Islet precursor cell (in vitro differentiated cells): ENCODE results near the gene SNTG2.

Experiments used
- DNase-seq: peaks from one replicate; pipeline ENCODE4 v3.0.0-alpha.2; 2018

The SNTG2 gene

DNA sequence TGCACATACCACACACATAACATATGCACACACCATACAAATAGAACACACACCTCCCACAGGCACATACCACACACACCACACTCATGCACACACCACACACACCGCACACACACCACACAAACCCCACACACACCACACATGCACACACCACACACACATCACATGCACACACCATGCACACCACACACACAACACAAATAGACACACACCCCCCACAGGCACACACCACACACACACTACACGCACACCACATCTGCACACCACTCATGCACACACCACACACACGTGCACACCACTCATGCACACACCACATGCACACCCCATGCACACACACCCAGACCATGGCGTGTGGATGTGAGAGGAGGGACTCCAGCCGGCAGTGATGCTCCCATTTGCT, 300.9 kb downstream of the SNTG2 start:
- DNase-seq, result no peak

DNA sequence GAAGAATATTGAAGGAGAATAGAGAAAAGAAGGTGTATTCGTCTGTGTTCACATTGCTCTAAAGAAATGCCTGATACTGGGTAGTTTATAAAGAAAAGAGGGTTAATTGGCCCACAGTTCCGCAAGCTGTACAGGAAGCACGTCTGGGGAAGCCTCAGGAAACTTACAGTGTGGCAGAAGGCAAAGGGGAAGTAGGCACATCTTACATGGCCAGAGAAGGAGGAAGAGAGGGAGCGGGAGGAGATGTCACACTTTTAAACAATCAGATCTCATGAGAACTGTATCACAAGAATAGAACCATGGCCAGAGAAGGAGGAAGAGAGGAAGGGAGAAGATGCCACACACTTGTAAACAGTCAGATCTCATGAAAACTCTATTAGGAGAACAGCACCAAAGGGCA, 303.0 kb downstream of the SNTG2 start:
- DNase-seq, result peak; percentile 19

DNA sequence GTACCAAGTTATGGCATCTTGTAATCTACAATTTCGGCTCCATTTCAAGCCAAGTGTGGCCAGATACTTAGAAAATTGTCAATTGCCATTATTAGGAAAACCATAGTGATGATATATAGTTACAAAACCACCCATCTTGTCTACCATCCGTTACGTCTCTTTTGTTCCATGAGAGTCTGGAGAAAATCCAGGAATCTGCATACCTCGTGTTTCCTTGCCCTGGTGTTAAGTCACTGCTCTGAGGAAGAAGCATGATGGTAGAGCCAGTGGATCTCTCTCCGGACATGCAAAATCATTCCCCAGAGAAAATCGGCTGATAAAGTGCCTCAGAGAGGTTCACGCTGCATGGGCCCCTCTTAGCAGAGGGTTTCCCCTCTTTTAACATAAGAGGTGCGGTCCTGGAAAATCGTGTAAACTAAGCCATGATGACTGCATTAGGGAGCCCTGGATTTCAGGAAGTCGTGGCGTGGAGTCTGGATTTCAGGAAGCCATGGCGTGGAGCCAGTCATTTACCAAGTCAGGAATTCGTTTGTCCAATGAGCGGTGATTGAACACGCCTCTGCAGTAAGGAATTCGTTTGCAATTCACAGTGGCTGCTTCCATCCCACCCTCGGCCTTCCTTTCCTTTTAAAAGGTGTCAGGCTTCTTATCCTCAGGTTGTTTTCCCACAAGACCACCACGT, 304.2 kb downstream of the SNTG2 start:
- DNase-seq, result no peak

DNA sequence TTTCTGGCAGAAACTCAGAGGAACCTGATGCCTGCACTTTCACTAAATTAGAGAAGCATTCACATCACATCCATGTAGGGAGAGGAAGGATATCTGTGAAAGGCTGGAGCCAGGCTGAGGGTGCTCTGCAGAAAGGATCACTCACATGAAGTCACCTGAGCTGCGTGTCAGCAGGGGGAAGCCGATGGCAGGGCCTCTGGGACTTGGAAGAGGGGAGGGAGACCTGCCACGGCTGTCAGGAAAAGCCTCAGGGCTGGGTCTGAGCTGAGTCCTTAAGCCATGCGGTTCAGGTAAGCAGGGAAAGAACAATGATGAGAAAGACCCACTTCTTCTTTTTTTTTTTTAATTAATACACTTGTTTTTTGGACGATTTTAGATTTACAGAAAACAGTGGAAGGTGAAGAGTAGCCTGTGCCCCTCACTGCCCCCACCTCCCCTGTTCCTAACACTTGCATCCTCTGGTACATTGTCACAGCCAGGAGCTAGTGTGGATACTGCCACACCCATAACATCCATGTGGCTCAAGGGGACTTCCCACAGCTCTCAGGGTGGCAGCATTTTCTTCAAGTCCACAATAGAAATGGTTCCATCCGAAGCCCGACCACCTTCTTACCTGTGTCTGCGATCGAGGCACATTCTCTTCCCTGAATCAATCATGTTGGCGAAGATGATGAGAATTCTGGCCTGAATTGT, 306.1 kb downstream of the SNTG2 start:
- peak; percentile 43 for DNase-seq

DNA sequence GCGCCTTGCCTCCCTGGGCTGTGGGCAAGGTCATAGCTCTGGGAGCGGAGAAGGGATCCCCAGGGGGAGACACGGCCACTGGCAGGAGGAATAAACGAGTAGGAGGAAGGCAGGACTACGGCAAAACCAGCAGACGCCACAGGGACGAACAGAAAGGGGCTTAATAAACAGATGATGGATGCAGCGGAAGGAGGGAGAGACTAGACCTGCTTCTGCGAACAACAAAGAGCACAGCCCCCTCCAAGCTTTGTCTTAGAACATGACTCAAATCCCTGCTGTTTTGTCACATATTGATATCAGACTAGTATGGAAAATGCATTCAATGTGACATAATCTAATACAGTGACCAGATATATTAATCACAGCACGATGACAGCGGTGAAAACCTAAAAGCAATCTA, 306.7 kb downstream of the SNTG2 start:
- no peak for DNase-seq

DNA sequence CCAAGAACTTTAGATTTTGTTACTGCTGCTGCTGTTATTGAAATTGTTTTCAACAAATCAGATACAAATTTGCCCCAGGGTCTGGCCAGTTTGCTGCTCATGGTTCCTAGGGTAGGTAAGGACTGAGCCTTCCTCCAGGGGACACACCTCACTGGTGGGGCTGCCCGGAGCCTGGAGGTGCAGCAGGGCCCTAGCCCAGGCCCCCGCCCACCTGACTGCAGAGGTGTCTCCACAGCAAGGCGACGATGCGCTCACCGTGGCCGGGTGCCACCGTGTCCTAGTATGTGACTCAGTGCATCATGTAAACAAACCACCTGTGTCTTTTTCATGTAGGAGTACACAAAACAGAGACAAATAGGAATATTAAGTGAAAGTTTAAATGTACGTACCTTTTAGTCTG, 309.1 kb downstream of the SNTG2 start:
- peak; percentile 52 for DNase-seq

DNA sequence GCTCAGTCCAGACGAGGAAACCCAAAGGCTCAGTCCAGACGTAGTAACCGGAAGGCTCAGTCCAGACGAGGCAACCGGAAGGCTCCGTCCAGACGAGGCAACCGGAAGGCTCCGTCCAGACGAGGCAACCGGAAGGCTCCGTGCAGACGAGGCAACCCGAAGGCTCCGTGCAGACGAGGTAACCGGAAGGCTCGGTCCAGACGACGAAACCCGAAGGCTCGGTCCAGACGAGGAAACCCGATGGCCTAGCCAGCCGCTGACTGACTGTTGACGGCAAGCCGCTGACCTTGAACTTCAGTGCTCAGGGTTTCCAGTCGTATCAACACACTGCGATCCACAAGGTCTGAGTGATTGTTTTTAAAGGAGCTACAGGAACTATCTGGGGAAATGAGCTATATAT, 312.0 kb downstream of the SNTG2 start:
- DNase-seq, result peak; percentile 31

DNA sequence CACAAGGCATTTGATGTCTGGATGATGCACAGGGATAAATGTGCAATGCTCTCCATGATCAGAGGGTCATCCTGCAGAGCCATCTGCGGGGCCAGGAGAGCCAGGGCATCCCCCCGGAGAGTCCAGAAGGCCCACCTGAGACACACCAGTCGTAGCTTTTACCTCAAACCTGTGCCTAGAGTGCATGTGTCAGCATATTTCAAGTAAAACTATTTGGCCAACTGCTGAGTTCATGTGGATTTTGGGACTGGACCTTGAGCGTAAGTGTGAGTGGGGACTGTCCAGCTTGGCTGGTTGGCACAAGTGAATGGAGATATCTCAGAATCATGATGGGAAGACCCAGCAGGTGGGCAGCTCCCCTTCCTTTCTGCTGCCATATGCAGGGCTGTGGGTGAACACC, 314.8 kb downstream of the SNTG2 start:
- peak; percentile 32 for DNase-seq

DNA sequence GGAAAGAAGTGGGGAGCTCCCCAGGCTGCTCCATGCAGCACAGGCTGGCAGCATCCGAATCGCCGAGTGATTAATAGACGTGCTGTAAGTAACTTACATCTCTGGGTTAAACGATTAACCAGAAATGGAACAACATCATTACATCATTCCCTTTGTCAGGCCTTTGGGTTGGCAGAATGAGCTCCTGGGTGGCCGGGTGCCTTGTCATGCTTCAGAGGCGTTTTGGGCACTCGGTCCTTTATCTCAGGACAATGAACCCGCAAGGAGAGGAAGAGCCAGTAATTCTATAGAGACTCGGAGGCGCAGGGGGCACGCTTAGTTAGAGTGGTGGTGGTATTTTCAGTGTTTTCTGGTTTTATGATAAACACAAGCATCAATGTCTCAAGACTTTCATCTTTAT, 315.7 kb downstream of the SNTG2 start:
- DNase-seq, result no peak

DNA sequence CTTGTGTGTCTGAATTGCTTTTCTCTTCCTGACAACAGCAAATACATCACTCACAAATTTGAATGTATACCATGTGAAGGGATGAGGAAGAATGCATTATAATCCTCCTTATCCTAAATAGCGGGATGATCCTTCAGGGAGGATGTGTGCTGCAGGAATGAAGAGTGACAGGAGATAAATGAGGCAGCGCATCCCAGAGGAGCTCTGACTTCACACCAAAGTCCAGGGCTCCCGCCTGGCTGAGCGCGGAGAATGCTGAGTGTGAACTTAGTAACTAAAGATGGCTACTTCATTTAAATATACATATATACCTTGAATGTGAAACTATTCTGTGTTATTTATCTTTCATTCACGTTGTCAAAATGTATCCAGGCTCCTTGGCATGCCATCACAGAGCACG, 317.4 kb downstream of the SNTG2 start:
- DNase-seq, result peak; percentile 12

DNA sequence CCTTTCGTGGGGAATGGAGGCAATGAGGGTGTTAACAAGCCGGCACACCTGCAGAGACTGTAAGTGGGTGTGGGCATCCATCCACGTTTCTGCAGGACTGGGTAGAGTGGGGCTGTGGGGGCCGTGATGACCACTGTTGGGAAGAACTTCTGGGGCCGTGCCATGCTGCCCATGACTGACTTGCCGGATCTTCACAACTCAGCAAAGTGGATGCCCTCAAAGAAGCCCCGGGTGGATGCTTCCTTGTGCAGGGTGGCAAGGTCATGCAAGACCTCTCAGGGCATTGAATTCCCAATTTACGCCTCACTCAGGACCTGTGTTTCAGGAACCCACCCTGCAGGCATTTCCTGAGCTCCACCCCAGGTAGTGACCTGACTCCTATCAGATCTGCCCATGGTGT, 319.2 kb downstream of the SNTG2 start:
- peak; percentile 32 for DNase-seq

DNA sequence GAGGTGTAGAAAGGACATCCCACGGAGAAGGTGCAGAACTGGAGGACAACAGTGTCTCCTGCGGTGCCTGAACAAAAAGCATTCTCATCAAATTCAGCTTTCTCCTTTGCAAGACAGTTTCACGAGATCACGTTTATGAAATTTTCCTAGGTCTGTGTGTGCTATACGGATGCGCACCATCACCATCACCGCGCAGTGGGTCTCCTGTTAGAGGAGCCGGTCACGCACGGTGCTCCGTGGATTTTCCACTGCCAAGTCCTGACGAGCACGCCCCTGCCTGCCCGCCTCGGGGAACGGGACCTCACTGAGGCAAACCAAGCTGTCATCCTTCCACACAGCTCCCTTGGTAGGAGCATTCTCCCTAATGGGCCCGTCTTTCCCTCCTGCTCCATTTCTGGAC, 322.2 kb downstream of the SNTG2 start:
- DNase-seq, result peak; percentile 35

DNA sequence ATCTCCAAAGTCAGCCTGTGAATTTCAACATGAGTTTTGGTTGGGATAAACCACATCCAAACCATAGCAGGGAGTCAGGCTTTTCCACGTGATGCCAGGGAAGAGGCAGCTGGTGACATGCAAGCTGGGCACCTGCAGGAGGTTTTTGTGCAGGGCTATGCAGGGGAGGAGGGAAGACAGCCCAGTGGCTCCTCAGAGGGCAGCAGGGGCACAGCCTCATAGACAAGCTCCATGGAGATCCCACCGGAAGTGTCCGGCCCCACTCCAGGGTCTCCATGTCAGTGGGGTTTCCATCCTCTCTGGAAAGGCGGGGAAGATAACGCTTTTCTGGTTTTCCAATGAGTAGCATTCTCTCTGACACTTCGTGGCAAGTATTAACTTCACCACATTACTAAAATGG, 327.0 kb downstream of the SNTG2 start:
- peak; percentile 27 for DNase-seq

DNA sequence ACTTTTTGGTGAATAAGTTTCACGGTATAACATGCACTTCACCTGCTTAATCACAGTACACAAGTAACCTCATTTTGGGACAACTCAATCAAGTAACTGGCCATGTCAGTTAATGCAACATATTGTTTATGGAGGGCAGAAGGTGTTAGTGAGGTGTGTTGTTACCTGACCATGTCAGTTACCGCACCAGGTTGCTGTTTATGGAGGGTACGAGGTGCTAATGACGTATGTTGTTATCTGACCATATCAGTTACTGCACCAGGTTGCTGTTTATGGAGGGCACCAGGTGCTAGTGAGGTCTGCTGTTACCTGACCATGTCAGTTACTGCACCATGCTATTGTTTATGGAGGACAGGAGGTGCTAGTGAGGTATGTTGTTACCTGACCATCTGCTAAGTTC, 327.5 kb downstream of the SNTG2 start:
- peak; percentile 22 for DNase-seq

DNA sequence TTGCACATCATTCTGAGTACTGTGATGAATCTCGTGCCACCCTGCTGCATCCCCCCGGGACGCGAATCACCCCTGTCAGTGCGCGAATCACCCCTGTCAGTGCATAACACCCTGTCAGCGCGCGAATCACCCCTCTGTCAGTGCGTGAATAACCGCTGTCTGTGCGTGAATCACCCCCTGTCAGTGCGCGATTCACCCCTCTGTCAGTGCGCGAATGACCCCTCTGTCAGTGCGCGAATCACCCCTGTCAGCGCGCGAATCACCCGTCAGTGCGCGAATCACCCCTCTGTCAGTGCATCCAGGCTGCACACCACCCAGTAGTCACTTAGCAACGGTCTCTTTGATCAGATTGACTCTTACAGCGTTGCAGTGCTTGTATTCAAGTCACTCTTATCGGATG, 328.2 kb downstream of the SNTG2 start:
- DNase-seq, result peak; percentile 45

DNA sequence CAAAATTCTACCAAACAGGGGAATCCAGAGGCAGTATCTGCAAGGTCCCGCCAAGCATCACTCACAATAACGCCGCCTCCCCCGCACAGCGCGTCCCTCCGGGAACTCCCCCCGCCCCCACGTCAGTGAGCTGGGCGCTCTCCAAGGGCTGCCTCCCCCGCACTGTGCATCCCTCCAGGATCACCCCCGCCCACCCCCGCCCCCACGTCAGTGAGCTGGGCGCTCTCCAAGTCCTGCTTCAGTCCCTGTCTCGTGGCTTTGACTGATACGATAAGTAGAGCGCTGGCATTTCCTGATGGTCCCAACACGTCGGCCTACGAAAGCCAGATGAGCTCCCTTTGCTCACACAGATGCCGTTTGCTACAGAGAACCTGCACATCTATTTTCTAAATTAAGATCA, 331.9 kb downstream of the SNTG2 start:
- DNase-seq, result peak; percentile 47

DNA sequence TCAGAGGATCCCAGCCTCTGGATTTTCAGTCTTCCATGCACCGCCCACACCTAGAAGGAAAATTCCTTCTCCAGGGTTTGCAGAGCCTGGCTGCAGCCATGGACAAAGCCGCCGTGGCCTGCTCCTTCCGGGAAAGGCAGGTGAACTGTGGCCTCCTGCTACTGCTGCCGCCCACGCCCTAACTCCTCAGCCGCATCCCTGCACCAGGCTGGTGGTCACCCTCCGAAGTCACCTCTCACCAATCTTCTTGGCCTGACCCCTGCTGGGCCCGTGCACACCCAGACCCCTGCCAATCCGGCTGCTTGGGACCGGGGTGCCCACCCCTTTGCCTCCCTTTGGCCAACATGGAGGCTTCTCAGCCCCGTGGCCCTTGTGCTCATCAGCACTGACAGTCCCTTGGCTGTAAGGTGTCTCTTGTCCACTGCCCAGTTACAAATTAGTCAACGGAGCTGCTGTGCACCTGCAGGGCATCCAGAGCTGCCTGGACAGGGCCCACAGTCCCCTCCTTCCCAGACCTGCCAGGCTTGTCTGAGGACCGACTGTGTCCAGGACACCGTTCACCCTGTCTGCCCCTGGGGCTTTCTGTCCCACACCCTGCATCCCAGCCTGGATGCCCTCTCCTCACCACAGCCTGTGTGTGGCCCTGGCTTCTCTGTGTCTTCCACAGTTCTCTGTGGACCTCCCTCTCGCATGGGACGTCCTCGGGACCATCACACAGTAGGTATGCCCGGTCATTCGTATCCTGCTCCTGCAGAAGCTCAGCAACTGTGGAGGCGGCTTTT, 332.6 kb downstream of the SNTG2 start:
- DNase-seq, result peak; percentile 43

DNA sequence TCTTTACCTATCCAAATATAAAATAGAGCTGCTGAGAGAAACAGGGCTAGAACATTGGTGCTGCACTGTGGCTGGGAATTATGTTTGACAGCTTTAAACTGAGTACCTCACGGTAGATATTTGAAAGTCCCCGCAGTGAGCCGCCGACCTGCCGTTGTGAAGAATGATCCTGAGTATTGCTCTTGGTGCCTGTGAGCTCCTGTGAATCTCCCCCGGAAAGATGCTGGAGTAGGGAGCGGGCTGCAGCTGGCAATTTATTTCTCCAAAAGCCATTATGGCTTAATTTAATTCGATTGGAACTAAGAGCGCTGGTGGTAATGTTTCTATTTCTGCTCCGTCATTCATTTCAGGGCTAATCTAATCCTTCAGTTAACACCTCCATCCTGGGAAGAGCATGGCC, 333.2 kb downstream of the SNTG2 start:
- DNase-seq, result peak; percentile 15

DNA sequence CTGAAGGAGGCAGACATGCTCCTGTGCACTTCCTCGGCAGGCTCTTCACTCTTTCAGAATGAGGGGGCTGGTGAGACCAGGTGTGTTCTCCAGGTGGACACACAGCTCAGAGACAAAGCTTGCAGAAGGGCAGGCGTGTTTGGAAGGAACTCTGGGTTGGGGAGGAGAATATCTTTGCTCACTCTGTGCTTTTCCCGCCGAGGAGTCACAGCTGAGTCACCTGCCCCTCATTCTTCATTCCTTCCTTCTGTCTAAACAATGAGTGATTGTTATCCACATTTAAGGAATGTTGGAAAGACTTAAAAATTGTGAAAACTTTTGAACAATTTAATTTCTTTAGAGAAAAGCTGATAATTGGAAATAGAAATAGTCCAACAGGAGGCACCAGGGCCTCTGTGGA, 336.3 kb downstream of the SNTG2 start:
- peak; percentile 50 for DNase-seq

DNA sequence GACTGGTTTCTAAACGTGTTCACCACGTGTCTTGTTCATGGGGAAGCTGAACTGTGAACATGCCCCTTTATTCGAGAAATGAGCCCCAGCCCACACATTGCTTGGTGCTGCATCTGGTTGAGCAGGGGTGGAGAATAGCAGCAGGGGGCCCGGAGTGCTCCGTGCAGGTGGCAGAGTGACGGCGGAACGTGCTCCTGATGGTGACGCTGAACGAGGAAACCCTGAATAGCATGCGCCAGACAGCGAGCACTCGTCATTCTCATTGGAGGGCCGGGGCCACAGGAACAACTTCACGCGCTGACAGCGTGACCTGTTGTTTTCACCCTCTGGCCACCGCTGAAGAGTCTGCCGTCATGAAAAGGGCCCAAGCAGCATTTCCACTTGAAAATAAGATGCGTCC, 336.8 kb downstream of the SNTG2 start:
- peak; percentile 43 for DNase-seq

DNA sequence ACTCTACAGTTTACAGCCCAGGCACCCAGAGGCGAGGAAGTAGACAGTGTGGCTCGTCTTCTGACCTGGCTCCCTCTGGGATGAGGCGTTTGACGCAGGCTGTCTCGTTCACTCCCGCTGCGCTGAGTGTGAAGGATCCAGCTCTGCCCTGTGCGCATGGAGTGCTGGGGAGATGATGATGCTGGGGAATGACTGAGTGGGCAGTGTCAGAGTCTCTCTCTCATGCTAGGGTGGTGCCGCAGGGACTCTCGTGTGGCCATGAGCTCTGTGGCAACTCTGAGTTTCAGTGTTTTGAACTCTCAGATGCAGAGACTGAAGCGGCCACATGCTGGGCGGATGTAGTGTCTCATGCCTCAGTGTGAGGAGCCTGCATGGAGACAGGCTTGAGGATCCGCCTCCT, 344.3 kb downstream of the SNTG2 start:
- no peak for DNase-seq

DNA sequence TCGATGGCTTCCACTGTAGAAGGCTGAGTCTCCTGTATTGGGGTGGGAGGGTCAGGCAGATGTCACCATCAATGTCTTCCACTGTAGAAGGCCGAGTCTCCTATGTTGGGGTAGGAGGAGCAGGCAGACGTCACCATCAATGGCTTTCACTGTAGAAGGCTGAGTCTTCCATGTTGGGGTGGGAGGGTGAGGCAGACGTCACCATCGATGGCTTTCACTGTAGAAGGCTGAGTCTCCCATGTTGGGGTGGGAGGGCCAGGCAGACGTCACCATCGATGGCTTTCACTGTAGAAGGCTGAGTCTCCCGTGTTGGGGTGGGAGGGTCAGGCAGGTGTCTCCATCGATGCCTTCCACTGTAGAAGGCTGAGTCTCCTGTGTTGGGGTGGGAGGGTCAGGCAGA, 345.1 kb downstream of the SNTG2 start:
- DNase-seq, result no peak

DNA sequence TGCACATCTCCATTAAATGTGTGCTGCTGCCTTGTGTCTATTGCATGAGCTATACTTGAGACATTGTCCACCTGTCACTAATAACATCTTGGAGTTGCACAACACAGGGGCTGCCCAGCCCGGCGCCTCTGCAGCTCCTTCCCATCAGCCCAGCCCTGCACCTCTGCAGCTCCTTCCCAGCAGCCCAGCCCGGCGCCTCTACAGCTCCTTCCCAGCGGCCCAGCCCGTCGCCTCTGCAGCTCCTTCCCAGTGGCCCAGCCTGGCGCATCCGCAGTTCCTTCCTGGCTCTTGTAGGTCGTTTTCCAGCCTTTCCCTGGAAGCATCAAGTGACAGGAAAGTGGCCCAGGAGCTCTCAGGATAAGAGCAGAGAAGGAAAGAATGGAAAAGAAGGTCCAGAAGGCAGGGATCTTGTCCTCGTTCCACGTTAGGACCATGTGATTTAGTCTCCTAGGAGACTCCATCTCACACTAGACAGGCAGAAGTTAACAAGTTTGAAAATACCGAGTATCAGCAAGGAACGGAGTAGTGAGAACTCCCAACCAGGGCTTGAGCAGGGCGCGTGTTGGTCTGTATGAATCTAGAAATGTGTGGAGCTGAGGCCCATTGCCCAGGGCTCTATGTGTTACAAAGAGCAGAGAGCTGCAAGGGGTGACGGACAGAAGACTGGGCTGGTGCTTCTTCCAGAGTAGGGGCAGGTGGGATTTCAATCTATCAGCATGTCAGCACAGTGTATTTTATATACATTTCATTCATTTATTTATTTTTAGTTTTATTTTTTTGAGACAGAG, 346.9 kb downstream of the SNTG2 start:
- no peak for DNase-seq
